GM10266 (cell line): ENCODE measurements around the gene TRIM31.

Experiments
- DNase-seq: peaks from one replicate; pipeline ENCODE4 v3.0.0; 2012; ENCODE audit errors: extremely low spot score
- CTCF ChIP-seq: IDR thresholded peaks from 2 replicates; pipeline ENCODE4 v1.5.1; 2012; ENCODE audit warnings: mild to moderate bottlenecking, low read depth; ENCODE audit not compliant: control insufficient read depth, insufficient read depth; ENCODE audit errors: missing control alignments

TRIM31 gene

GRCh38 chr6:30157999-30158398 lies 45.1 kb upstream of the TRIM31 start:
- TF ChIP-seq CTCF: no peak
- no peak for DNase-seq

- DNase-seq: no peak
- TF ChIP-seq CTCF: no peak
Measured at GRCh38 chr6:30157581-30157980, 44.7 kb upstream of the TRIM31 start.

- DNase-seq: no peak
- no peak for TF ChIP-seq CTCF
Measured at GRCh38 chr6:30156774-30157173, 43.9 kb upstream of the TRIM31 start.

- TF ChIP-seq CTCF: no peak
- DNase-seq: no peak
Measured at GRCh38 chr6:30156262-30156599, 43.3 kb upstream of the TRIM31 start.

- no peak for TF ChIP-seq CTCF
- no peak for DNase-seq
Measured at GRCh38 chr6:30155520-30156261, 42.8 kb upstream of the TRIM31 start.

GRCh38 chr6:30154709-30155519 lies 42.0 kb upstream of the TRIM31 start:
- DNase-seq: no peak
- no peak for TF ChIP-seq CTCF

GRCh38 chr6:30154061-30154460 lies 41.2 kb upstream of the TRIM31 start:
- TF ChIP-seq CTCF: no peak
- DNase-seq: no peak
